ENCODE data around the gene LZTFL1. TPM values are rescaled to one million over a fixed set of nuclear protein-coding genes. Genes with fewer than 3 reads are reported as not detected.

LZTFL1 gene
- total RNA-seq, 1 experiment from 2014 or later, result 9.1 TPM

DNA sequence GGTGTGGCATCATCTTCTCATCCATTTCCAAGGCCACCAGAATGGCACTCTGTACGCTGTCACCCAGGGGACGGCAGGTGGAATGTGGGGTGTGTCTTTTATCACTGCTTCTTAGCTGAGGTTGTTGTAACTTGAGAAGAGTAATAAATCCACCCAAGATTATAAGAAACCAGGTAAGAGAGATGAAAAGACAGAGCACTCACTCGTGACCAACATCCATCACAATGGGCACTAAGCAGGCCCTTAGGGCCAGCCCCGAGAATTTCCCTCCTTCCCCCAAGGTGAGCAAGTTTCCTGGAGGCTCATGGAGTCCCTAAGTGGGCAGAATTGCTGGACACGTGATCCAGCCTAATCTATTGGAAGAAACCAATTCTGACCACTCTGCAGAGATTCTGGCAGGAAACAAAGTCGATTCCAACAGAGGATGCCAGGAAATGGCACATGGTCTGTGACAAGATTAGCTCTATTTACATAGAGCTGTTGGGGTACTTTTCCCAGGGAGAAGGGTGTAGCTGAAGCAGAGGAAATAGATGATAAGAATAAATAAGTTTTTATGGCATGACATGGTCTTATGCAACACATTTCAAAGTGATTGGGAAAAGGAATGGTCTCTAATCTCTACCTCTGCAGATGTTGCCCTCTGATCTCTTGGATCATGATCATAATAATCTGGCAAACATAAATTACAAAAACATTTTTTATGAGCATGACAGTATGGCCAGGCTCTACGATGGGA, 68.0 kb downstream of the LZTFL1 start:
- intact Hi-C loops (cut with micrococcal nuclease; ENCODE audit: unreplicated experiment), result no loop called here
- CTCF ChIA-PET, result no interaction called here
- no peak overlapping the region for H3K4me3 Mint-ChIP-seq (ENCODE audit: unreplicated experiment)

More for the DNA sequence above, 68.0 kb downstream of the LZTFL1 start:
- H3K27ac Mint-ChIP-seq (ENCODE audit: unreplicated experiment), result peak overlapping the region; percentile 34
- H3K36me3 Mint-ChIP-seq (ENCODE audit: insufficient read depth, unreplicated experiment), result no peaks in the 10 kb centered on the region
- H3K27me3 Mint-ChIP-seq (ENCODE audit: insufficient read depth, unreplicated experiment), result no peaks in the 10 kb centered on the region
- POLR2A ChIA-PET, result no interaction called here
- no peak overlapping the region for H3K4me3 ChIP-seq (ENCODE audit: low read depth, low read length)
- no peaks in the 10 kb centered on the region for H3K9me3 Mint-ChIP-seq (ENCODE audit: unreplicated experiment)
- no peaks in the 10 kb centered on the region for H3K9me3 ChIP-seq
- BruUV-seq (replicated peaks), result no TSS peak
- peaks cover 7% of the 10 kb centered on the region for H3K4me1 Mint-ChIP-seq (ENCODE audit: low read depth, unreplicated experiment)
- DNase-seq, result peak in 1 of 2 experiments; percentile 49
- no peaks in the 10 kb centered on the region for H3K27me3 ChIP-seq (replicated peaks; ENCODE audit: control insufficient read depth, insufficient read depth, low read length)
- TF ChIP-seq, protein P1, sequence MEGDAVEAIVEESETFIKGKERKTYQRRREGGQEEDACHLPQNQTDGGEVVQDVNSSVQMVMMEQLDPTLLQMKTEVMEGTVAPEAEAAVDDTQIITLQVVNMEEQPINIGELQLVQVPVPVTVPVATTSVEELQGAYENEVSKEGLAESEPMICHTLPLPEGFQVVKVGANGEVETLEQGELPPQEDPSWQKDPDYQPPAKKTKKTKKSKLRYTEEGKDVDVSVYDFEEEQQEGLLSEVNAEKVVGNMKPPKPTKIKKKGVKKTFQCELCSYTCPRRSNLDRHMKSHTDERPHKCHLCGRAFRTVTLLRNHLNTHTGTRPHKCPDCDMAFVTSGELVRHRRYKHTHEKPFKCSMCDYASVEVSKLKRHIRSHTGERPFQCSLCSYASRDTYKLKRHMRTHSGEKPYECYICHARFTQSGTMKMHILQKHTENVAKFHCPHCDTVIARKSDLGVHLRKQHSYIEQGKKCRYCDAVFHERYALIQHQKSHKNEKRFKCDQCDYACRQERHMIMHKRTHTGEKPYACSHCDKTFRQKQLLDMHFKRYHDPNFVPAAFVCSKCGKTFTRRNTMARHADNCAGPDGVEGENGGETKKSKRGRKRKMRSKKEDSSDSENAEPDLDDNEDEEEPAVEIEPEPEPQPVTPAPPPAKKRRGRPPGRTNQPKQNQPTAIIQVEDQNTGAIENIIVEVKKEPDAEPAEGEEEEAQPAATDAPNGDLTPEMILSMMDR (IDR thresholded peaks at IDR 0.05; ENCODE audit: insufficient read depth in 1 of 2, low read depth in 1 of 2, low read length in 1 of 2, severe bottlenecking in 1 of 2, unreplicated experiment in 1 of 2), result no peak
- no peaks in the 10 kb centered on the region for H3K36me3 ChIP-seq (ENCODE audit: control insufficient read depth, insufficient read depth, low read length)
- H3K4me1 ChIP-seq, result peaks cover 15% of the 10 kb centered on the region

Other genes with a start within 250 kb of the LZTFL1 start
- 28.4 and 31.3 TPM in 2 replicates for gene LIMD1, start 247.4 kb downstream of the LZTFL1 start, total RNA-seq (2022)
- 51.0 and 53.5 TPM in 2 replicates for gene SACM1L, start 152.7 kb downstream of the LZTFL1 start, total RNA-seq (2022)
- gene SLC6A20, start 45.6 kb downstream of the LZTFL1 start, total RNA-seq (2022), result 0.39 and 1.4 TPM in 2 replicates
- gene CCR9, start 44.4 kb upstream of the LZTFL1 start, total RNA-seq (2022), result not detected in 2 replicates
- gene CXCR6, start 101.3 kb upstream of the LZTFL1 start, total RNA-seq (2022), result not detected in 2 replicates
- 10.8 and 10.9 TPM in 2 replicates for gene FYCO1, start 153.7 kb upstream of the LZTFL1 start, total RNA-seq (2022)
- gene XCR1, start 185.4 kb upstream of the LZTFL1 start, total RNA-seq (2022), result not detected in 2 replicates